Stimulated activated CD4-positive, alpha-beta T cell treated with anti-CD3 and anti-CD28 coated beads, Interleukin-1b, Interleukin-23, amount 100 ng/mL, for 4 hours (primary cell): ENCODE data around the gene AKIRIN2.

Experiments used
- DNase-seq, 2 donors: peaks; one replicate each; pipeline ENCODE4 v3.0.0-alpha.2; 2020; ENCODE audit warnings: low read depth in 2 of 2

AKIRIN2 gene

DNA sequence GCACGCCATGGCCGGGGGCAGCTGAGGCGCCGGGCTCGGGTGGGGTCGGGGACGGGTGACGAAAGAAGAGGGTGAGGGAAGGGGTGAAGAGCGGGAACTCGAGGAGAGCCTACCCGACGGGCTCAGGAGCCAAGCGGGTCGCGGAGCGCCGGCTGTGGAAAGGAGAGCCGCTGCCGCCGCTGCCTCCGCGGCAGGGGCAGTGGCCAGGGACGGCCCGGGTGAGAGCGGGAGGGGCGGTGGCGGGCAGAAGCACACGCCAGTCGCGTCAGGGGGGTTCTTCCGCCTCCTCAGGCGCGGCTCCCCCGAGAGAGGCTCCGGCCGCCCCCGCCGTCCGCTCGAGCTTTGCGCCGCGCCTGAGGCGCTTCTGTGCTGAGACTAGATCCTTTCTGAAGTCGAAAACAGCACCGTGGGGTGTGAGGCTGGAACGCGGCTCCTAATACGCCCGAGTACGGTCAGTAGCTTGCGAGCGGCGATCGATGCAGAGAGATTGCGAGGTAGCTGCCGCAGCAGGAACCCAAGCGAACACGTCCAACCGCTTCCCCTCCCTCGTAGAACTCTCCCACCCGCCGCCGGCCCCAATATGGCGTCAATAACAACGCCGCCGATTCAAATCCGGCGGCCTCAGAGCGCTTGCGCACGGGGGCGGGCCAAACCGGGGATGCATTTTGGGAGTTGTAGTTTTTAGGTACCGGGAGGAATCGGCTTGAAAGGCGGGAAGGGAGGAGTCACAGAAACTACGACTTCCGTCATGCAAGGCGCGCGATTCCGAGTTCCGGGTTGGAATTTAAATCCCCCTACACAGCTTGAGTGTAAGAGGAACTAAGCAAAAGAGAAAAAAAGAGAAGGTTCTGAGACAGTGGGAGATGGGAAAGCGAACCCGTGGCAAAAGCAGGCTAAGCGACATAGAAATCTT is at the start of gene AKIRIN2:
Gene AKIRIN2 (minus strand): TSS at position 558 of the 913 bp plus-strand sequence. CDS start 549 bp downstream, at position 9.
- DNase-seq: peak; percentile 94

DNA sequence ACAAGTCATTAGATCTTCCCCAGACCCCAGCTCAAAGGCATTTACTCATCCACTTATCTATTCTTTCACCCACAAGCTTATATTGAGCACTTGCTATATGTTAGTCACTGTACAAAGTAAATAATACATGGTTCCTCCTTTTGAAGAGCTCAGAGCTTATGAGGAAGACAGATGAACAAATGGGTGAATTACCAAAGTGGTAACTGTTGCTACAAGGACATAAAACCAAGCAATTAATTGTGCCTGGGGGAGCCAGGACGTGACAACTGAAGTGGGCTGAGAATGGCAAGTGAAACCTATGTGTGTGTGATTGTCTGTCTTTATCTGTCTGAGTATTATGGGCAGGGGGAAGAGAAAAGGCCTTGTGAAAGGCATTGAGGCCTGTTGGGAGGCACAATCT is 45.6 kb upstream of the AKIRIN2 start:
- DNase-seq: no peak

DNA sequence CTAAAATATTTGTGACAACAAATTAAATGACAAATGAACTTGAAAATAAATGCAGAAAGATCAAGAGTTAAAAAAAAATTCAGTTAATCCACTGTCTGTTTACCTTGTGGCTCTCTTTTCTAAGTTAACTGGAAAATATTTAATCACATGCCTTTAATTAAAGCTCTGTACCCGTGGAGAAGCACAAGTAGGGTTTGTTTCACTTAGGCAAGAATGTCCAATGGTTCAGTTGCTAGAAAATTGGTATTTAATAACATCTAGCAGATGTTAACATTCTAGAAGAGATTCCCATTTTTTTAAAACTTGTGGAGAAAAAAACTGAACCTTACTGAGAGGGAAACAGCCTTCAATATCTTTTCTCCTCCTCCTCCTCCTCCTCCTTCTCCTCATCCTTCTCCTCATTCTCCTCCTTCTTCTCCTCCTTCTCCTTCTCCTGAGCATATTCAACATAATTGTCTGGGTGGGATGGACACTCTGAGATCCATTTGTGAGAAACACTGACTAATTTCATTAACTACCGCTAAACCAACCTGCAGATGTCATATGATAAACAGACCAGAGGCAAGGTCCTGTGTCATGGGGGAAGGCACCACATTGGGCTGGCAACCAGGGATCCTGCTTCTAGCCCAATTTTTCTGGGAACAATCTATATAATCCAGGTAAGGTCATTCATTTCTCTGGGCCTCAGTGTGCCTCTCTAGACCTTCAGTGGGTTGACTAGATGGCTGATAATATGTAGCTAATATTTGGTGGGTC is 44.1 kb upstream of the AKIRIN2 start:
- no peak for DNase-seq

DNA sequence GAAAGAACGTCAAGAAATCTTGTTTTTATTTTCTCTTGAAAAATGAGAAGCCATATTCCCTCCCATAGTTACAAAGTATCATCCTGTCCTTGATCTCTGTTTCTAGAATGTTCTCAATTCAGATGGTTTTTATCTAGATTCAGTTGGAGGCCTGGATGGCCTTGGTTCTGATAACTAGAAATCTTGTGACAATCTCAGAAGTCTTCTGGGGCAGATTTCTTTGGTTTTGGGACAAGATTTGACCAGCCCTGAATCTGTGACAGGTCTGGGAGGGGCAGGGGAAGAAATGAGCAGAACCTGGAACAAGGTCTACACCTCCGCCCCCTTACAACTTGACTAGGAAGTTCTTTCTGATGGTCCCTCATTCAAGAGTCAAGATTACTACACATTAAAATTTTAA is 41.4 kb upstream of the AKIRIN2 start:
- DNase-seq: no peak

GRCh38 chr6:87742106-87742505 is 40.1 kb upstream of the AKIRIN2 start:
- no peak for DNase-seq

DNA sequence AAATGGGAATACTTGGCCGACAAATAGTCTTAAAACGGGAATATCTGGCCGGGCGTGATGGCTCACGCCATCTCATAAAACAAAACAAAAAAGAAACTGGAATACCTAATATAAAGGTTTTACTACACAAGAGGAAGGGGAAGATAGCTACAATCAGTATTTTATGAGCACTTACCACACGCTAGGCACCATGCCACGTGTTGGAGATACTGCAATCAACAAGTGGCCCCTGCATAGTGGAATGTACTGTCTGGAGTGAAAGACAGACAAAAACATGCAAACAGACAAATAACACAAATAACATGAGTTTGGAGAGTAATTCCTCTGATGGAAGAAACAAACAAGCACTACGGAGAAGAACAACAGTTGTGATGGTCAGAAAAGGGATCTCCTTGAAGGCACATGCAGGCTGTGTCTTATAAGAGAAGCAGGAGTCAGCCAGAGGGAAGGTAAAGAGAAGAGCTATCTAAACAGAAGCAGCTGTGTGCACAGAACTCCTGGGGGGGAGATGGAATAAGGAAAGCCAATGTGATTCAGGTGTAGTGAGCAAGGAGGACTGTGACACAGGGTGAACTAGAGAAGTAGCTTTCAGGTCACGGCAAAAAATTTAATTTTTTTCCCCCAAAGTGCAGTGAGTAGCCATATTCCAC is 39.1 kb upstream of the AKIRIN2 start:
- DNase-seq: no peak

DNA sequence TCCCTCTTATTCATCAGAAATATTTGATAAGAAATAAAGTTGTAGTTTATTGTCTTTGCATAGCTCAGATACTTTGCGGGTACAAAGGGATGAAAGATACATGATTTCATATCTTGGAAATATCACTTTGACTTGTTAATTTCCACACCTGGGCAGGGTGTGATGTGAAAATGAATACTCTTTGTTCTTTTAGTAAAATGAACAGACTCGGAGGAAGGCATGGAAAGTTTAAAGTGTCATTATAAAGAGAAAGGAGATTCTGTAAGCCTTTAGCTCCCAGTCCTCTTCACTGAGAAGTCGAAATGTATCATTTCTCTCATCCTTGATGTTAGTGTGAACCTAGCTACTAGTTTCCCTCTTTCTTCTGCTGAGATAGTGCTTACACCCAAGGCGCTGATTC is 36.7 kb upstream of the AKIRIN2 start:
- no peak for DNase-seq

- DNase-seq: no peak
These were observed 36.0 kb upstream of the AKIRIN2 start for GRCh38 chr6:87738000-87738399.

- DNase-seq: no peak
These were observed 34.9 kb upstream of the AKIRIN2 start for GRCh38 chr6:87736809-87737540.

- DNase-seq: no peak
These were observed 30.0 kb upstream of the AKIRIN2 start for GRCh38 chr6:87731818-87732661.

- DNase-seq: no peak
These were observed 29.0 kb upstream of the AKIRIN2 start for GRCh38 chr6:87731080-87731479.

GRCh38 chr6:87729965-87730719 is 28.1 kb upstream of the AKIRIN2 start:
- no peak for DNase-seq

- DNase-seq: no peak
These were observed 26.7 kb upstream of the AKIRIN2 start for GRCh38 chr6:87728706-87729105.

- DNase-seq: no peak
These were observed 23.2 kb upstream of the AKIRIN2 start for GRCh38 chr6:87724983-87725811.

- DNase-seq: no peak
These were observed 21.4 kb upstream of the AKIRIN2 start for GRCh38 chr6:87723170-87724078.

- no peak for DNase-seq
These were observed 20.6 kb upstream of the AKIRIN2 start for GRCh38 chr6:87722540-87723169.

GRCh38 chr6:87721311-87721710 is 19.3 kb upstream of the AKIRIN2 start:
- DNase-seq: no peak
